ENCODE measurements around the gene DMC1. TPM values are rescaled to one million over a fixed set of nuclear protein-coding genes. Genes with fewer than 3 reads are reported as not detected.
A peak's percentile ranks its signal among the peaks of the same experiment; 100 is the strongest.

Gene DMC1
- polyA plus RNA-seq, 4 donors: 4.2 to 5.7 (median 4.6) TPM

DNA sequence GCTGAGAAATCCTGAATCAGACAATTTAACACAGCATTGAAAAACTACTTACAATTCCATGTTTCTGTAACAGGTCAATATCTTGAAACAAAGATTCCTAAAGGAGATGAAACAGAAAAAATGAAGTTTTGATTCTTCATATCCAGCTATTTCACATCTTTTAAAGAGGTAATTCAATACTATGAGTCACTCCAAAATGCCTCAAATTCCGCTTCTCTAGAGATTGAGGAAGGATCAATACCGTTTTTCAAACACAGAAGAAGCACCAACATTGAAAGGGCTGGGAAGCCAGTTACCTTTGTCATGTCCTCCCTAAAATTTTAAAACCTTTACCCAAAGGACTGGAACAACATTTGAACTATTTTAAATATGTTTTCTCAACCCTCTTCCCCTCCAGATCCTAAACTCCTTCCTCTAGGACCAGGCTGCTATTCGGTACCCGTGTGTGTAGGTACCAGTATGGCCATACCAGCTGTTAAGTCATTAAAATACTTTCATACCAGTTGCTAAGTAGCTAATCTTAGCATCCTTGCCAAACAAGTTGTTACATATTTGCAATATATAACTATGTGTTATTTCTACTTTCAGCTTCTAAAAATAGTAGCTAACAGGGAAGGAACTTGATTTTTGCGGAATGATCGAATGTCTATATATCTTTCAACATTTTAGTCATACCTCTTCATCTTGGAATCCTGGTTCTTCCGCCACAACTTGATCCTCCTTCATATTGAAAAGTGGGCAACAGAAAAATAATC lies 2.3 kb downstream of the DMC1 start:
- no peak for DNase-seq (ENCODE audit: low read depth in 4 of 4, low spot score in 3 of 4)

DNA sequence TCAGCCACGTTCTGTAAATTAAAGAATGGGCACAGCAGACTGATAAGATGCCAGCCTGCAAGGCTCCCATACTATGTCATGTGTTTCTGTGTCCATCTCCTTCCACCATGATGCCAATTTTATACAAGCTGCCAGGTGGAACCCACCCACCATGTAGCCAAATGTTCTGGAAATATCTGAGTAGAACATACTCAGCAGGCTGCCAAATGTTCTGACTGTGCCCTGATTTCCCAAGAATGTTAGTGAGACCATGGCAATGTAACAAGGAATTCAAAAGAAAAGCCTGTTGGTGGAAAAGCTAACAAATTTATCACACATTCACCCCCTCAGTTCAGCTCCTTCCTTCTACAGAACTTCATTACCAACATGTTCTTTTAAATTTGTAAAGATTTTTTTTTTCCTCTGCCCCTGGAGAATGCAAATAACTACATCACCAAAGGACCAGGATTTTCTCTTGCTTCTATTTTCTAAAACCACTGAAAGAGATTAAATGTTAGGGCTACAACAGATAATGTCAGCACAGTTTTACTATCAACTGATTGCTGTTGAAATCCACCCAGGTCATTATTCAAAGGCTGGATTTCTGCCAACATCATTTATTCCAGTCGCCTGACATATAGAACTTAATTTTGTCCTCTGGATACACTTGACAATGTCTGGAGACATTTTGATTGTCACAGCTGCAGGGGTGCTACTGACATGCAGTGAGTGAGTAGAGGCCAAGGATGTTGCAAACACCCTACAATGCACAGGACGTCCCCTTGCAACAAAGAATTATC lies 3.1 kb downstream of the DMC1 start:
- no peak for DNase-seq (ENCODE audit: low read depth in 4 of 4, low spot score in 3 of 4)

DNA sequence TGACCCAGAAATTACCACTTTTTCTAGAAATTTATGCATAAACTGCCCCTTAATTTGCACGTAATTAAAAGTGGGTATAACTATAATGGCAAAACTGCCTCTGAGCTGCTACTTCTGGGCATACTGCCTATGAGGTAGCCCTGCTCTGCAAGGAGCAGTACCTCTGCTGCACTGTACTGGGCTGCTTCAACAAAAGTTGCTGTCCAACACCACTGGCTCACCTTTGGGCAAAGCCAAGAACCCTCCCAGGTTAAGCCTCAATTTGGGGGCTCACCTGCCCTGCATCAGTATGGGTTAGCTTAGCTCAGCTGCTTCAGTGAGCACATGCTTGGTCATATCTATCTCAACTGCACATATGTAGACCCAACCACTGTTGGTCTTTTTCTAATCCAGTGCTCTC lies 4.5 kb downstream of the DMC1 start:
- no peak for DNase-seq (ENCODE audit: low read depth in 4 of 4, low spot score in 3 of 4)

DNA sequence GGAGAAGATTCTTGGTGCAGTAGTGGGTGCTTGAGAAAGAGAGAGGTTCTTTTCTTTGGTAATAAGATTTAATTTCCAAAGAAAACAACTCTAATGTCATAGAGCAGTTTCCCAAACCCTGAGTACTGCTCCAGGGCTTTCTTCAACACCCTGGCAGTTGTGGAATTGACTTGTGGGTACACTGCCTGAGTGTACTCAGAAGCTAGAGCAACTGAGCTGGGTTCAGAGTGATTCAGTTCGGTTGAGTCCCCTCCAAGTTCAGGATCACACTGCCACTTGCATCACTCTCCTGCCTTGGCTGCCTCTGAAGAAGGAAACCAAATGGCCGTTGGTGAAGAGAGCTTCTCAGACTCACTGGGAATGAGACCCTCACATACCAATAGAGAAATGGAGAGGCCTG lies 5.3 kb downstream of the DMC1 start:
- no peak for DNase-seq (ENCODE audit: low read depth in 4 of 4, low spot score in 3 of 4)

DNA sequence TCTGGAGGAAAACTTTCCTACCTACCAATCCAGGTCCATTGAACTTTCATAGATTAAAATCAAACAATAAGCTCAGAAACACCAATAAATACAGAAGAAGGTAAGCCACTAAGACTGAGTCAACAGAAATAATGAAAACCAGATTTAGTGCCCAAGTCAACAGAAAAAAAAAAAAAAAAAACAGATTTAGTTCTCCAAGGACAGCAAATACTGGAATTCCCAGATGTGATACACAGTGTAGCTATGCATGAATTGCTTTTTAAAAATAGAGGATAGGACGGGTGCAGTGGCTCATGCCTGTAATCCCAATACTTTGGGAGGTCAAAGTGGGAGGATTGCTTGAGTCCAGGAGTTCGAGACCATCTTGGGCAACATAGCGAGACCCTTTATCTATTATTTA lies 15.7 kb downstream of the DMC1 start:
- no peak for DNase-seq (ENCODE audit: low read depth in 4 of 4, low spot score in 3 of 4)

DNA sequence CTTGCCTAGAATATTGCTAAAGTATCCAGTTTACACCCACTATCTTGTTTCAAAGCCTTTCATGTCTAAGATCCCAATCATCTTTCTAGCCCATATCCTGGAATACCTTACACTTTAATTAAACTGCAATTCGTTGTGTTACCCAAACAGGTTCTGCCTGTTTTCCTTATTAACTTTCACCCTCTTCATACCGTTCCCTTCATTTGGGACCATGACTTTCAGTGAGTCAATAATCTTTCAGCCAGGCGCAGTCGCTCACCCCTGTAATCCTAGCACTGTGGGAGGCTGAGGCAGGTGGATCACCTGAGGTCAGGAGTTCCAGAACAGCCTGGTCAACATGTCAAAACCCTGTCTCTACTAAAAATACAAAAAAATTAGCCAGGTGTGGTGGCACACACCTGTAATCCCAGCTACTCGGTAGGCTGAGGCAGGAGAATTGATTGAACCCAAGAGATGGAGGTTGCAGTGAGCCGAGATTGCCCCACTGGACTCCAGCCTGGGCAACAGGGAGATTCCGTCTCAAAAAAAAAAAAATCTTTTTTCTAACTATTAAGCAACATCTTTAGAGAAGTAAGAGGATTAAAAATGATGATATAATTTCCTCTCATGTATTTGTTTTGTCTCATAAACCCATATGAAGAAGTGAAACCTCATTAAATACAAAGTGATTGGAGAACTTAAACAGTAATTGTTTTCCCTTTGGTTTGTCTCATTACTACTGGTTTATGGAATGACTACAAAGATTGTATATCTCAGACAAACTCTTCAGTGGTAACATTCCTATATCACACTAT lies 20.7 kb downstream of the DMC1 start:
- DNase-seq (ENCODE audit: low read depth in 4 of 4, low spot score in 3 of 4): peak in 1 of 4 donors; percentile 34

DNA sequence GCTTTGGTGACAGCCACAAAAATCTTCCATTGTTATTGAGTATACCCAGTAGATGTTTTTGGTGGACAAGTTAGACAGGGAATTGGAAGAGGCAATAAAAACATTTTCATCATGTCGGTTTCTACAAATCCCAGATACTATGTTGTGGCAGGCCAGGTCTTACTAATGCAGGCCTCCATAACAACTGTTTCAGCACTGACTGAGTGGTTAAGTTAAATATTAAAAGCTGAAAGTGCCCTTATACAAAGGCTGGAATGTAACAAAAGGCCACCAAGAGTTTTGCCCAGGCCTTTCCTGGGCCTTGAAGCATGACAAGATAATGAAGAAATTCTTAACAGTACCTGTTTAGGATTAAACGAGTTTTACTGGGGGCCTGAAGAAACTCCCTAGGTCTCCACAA lies 29.3 kb downstream of the DMC1 start:
- peak in 1 of 4 donors; percentile 12 for DNase-seq (ENCODE audit: low read depth in 4 of 4, low spot score in 3 of 4)

DNA sequence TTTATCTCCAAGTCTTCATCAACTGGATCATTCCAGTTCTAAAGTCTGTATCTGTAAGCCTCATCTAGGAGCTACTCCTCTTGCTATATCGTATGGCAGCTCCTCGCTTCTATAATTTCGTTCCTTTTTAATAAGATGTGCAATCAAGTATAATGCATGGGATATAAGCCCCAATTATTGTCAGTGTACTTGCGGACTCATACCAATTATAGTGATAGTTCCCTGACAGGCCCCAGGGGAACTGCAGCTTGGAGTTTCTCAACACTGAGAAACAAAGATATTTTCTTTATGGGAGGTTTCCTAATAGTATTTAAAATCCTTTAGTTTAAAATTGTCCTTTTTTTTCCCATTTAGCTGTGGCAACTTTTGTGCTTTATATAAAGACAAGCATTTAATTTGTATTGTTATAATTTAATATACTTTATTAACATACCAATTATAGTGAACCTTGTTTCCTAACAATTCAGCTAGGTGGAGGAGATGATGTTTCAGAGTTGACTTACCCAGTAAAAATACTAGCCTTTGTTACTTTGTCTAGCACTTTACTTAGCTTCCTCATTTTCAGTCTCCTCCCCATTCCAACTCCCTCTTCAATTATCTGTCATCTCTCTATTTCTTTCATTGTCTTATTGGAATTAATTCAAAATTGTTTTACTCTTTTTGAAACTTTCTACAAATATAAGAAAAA lies 38.6 kb downstream of the DMC1 start:
- DNase-seq (ENCODE audit: low read depth in 4 of 4, low spot score in 3 of 4): no peak

DNA sequence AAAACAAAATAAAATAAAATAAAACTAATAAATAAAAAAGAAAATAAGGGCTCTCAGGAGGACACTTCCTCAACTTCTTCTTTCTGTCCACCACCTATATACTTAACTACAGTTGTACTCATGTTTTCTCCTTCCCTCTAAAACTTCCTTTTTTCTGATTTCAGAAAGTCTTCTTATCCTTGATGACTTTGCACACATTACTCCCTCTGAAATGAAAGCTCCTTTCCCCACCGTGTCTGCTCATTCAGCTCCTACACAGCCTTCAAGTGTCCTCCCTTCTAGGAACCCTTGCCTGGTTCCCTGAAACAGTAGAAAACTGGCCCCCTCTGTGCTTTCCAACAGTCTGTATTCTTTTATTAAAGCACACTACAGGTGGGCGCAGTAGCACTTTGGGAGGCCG lies 45.6 kb downstream of the DMC1 start:
- DNase-seq (ENCODE audit: low read depth in 4 of 4, low spot score in 3 of 4): no peak

DNA sequence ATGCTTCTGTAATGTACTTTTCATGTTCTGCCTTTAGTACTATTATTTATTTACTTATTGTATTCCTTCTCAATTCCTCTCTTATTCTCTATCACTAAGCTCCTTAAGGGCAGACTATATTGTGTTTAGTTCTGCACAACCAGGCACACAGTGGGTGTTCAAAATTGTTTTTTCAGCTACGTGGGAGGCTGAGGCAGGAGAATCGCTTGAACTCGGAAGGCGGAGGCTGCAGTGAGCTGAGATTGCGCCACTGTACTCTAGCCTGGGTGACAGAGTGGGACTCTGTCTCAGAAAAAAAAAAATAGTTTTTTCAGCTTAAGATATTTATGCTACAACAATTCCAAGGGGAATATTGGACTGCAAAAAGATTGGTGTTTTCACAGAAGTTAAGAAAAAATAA lies 46.5 kb downstream of the DMC1 start:
- DNase-seq (ENCODE audit: low read depth in 4 of 4, low spot score in 3 of 4): no peak

DNA sequence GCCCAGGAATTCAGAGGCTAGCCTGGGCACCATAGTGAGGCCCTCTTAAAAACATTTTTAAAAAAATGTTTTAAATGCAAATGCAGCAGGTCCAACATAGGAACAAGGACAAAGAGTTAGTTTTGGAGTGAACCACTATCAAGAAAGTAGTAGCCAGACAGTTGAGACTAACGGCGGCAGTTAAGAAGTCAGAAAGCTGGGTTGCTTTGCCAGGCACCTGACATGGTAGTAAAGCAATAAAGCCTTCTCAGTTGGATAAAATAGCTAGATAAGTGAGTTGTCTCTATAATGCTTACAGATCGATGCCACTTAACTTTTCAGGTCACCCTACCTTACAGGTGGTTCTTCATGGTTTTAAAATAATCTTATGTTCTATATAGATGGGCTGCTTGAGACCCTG lies 47.0 kb downstream of the DMC1 start:
- DNase-seq (ENCODE audit: low read depth in 4 of 4, low spot score in 3 of 4): no peak

DNA sequence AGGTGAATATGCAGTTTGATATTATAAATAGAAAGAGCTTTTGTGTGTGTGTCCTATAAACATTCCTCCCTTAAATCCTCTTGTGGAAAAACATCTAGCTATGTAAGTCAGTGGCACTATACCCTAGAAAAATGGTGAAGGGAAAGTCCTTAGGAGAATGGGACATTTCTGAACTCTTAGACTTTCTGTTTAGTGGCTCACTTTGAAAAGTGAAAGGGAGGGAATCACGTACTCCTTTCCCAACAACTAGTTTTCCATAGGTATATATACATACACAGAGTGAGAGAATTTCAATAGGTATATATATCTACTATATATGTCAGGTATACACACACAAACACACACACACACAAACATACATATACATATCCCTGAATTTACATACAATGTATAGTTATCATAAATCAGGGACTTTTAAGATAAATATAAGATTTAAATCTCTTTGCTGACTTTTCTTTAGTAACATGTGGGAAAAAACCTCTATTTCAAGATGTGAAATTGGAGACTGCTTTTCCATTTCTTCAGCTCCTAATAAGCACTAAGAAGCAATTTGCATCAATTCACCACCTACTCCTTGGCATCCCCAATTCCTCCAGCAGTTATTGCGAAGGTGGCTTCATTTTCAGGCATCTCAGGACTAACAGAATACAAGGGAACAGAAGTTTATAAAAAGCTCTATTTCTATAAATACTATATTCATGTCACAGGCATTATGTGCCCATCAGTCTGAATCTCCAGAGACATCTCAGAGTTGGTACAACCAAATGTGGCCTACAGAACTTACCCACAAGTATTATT lies 50.3 kb downstream of the DMC1 start:
- no peak for DNase-seq (ENCODE audit: low read depth in 4 of 4, low spot score in 3 of 4)

DNA sequence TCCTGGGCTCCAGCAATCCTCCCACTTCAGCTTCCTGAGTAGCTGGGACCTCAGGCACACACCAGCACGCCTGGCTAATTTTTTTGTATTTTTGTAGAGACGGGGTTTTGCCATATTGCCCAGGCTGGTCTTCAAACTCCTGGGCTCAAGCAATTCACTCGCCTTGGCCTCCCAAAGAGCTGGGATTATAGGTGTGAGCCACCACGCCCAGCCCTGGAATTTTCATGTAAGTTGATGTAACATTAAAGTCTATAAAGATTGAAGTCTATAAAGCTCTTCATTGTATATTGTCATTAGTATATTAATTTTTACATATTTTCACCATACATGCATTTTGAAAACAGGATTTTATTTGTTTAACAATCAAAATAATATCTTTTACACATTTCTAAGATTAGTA lies 51.4 kb downstream of the DMC1 start:
- DNase-seq (ENCODE audit: low read depth in 4 of 4, low spot score in 3 of 4): no peak

DNA sequence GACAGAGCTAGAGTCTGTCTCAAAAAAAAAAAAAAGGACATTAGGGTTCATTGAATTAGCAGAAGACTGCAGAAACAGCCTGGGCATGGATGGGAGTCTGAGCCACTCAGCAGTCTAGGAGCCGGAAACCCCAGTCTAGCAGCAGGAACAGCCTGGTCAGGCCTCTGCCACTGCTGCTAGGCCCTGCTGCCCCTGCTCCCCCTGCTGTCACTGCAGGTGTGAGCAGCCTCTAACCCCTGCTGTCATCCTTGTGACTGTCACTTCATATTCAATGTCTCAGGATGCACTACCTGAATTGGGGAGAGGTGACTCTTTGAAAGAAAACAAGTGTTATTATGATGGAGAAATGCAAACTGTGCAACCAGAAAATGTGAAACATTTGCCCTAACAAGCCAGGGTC lies 56.9 kb downstream of the DMC1 start:
- DNase-seq (ENCODE audit: low read depth in 4 of 4, low spot score in 3 of 4): no peak

DNA sequence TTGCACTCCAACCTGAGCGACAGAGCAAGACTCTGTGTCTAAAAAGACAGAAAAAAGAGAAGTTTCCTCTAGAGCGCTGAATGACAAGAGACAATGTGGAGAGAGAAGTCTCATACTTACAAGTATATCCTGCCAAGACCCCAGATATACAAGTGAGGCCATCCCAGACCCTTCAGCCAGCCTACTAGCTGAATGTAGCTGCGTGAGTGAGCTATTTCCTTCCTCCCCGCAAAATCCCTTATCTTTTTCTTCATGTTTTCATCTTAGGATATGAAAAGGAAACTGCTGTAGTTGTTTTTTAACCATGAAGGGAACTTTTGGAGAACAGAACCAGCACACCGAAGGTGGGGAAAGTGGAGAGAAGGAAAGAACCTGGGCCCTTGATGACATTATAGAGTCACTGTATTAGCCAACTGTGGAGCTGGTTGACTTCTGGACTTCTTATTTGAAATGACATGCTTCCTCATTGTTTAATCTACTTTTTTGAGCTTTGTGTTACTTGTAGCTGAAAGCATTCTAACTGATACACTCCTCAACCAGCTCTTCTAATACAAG lies 59.5 kb downstream of the DMC1 start:
- DNase-seq (ENCODE audit: low read depth in 4 of 4, low spot score in 3 of 4): no peak

DNA sequence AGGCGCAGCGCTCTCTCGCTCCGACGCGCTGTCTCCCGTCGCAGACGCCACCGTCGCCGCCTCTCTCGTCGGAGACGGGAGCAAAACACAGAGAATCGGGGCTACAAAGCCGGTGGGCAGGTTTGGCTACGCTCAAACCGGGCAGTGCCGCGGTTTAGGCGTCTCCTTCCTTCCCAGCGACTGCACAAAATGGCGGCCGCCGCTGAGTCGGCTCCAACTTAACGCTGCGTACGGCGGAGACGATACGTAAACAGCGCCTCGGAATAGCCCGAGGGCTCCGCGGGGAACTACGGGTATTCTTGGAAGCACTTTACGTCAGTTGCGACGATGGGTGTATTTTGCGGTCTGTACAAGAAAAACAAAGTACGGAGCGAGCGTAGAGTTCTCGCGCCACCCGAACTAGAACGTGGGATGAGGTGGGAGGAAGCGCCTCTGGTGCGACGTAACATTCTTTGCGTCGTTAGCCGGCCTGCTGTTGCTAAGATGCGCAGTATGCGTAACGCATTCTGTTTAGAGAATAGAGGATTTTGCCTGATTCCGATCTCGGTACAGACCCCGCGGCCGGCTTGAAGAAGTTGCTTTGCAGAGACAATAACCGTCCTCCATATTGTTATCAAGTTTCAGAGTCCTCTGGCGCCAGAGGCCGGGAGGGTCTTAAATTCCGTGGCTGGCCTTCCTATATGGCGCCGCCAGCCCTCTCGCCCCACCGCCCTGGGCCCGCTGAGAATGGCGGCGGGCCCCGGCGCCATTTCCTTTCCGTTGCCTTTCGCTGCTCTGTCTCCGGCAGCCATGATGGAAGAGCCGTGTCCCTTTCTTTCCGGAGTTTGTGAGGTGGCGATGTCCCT lies 63.6 kb downstream of the DMC1 start, which contains the start of gene DDX17:
Gene DDX17 (minus strand): TSS at position 194 of the 845 bp plus-strand sequence.
- DNase-seq (ENCODE audit: low read depth in 4 of 4, low spot score in 3 of 4): peak; percentile 98 to 99 (median 98)

DNA sequence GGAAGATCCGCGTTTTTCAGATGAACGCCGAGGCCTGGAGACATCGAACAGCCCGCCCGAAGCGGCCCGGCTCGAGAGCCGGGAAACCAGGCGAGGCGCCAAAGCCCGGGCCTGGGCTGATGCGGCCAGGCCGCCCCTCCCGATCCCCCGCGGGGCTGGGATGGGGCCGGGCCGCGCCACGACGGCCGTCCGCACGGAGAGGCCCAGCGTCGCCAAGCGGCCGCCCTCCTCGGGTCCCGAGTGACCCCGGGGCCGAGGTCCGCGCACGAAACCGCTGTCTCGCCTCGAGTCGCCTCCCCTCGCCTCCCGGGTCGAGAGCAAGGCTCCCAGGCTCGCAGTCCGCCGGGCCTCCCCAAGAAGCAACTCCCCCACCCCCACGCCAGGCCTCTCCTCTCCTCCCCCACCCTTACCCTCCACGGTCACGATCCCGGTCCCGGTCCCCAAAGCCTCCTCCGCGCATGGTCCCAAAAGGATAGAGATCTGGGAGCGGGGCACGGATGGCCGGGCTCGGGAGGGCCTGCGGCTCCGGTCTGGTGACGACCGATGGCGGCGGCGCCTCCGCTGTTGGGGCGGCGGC lies 64.4 kb downstream of the DMC1 start:
- peak in 3 of 4 donors; percentile 45 to 60 (median 48) for DNase-seq (ENCODE audit: low read depth in 4 of 4, low spot score in 3 of 4)
